RWPE2 (cell line): ENCODE measurements around the gene YY1.

Experiments
- ATAC-seq: fragments of 200-7000 bp; cut with Tn5 transposase; 3 replicates; pipeline ENCODE4 v1.9.1; 2021; ENCODE audit warnings: low read depth
- DNase-seq: peaks from one replicate; pipeline ENCODE4 v3.0.0-alpha.2; 2020; ENCODE audit warnings: low spot score
- H3K27ac ChIP-seq: fragments of 450-650 bp; 2 replicates; pipeline ENCODE4 v1.5.1; 2017; ENCODE audit warnings: mild to moderate bottlenecking; ENCODE audit not compliant: poor library complexity, severe bottlenecking
- H3K27me3 ChIP-seq: fragments of 250-450 bp; sonication (Bioruptor Pico); 2 replicates; pipeline ENCODE4 v1.5.1; 2021; ENCODE audit warnings: mild to moderate bottlenecking, moderate library complexity; ENCODE audit not compliant: insufficient read depth, poor library complexity, severe bottlenecking
- H3K36me3 ChIP-seq: fragments of 250-450 bp; sonication (Bioruptor Pico); 2 replicates; pipeline ENCODE4 v1.5.1; 2020; ENCODE audit warnings: low read depth, mild to moderate bottlenecking, moderate library complexity
- H3K4me1 ChIP-seq: fragments of 250-450 bp; sonication (Bioruptor Pico); 2 replicates; pipeline ENCODE4 v1.5.1; 2021; ENCODE audit warnings: mild to moderate bottlenecking, moderate library complexity; ENCODE audit not compliant: insufficient read depth, poor library complexity, severe bottlenecking
- H3K4me3 ChIP-seq: fragments of 250-450 bp; sonication (Bioruptor Pico); 2 replicates; pipeline ENCODE4 v1.5.1; 2021; ENCODE audit warnings: mild to moderate bottlenecking, moderate library complexity; ENCODE audit not compliant: severe bottlenecking
- H3K9me3 ChIP-seq: fragments of 250-450 bp; sonication (Bioruptor Pico); 2 replicates; pipeline ENCODE4 v1.5.1; 2021; ENCODE audit warnings: mild to moderate bottlenecking, moderate library complexity; ENCODE audit not compliant: severe bottlenecking
- TF ChIP-seq, protein P1 (sequence below): fragments of 450-650 bp; IDR thresholded peaks from one replicate; pipeline ENCODE4 v1.5.1; 2017; ENCODE audit warnings: mild to moderate bottlenecking, moderate library complexity; ENCODE audit not compliant: poor library complexity, severe bottlenecking

Gene YY1

DNA sequence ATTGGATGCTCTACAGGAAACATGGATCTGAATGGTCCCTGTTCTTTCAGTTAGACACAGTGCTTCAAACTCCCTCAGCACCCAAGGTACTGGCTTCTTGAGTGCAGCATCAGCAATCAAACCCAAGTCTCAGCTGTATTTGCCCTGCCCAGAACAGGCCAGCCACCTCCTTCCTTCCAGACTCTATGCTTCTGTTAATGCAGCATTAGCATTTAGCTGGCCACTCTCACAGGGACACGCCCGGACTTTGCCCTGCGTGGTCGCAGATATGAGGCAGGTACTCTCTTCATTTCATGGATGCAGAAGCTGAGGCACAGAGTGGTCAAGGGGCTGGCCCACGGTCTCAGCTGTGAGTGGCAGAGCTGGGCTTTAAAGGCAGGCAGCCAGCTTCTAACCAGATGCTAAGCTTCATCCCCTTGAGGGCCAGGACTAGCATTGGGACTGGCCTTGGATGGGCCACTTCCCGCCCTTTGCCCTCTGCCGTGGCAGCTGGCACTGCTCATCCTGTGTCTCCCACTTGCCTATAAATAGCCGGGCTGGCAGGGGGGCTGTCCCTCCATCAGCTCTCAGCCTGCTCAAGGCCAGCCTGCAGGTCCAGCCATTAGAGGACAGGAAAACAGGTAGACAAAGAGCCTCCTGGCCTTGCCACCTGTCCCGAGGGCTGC, 82.7 kb downstream of the YY1 start:
- DNase-seq, result no peak
- Histone ChIP-seq H3K4me3 (no peak overlapping the region), H3K27me3 (no peaks in the 10 kb centered on the region), H3K27ac (no peak overlapping the region), H3K9me3 (no peaks in the 10 kb centered on the region), H3K36me3 (no peaks in the 10 kb centered on the region), H3K4me1 (peaks cover 4% of the 10 kb centered on the region)
- TF ChIP-seq, protein P1, sequence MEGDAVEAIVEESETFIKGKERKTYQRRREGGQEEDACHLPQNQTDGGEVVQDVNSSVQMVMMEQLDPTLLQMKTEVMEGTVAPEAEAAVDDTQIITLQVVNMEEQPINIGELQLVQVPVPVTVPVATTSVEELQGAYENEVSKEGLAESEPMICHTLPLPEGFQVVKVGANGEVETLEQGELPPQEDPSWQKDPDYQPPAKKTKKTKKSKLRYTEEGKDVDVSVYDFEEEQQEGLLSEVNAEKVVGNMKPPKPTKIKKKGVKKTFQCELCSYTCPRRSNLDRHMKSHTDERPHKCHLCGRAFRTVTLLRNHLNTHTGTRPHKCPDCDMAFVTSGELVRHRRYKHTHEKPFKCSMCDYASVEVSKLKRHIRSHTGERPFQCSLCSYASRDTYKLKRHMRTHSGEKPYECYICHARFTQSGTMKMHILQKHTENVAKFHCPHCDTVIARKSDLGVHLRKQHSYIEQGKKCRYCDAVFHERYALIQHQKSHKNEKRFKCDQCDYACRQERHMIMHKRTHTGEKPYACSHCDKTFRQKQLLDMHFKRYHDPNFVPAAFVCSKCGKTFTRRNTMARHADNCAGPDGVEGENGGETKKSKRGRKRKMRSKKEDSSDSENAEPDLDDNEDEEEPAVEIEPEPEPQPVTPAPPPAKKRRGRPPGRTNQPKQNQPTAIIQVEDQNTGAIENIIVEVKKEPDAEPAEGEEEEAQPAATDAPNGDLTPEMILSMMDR, result no peak
- ATAC-seq, result no peak

DNA sequence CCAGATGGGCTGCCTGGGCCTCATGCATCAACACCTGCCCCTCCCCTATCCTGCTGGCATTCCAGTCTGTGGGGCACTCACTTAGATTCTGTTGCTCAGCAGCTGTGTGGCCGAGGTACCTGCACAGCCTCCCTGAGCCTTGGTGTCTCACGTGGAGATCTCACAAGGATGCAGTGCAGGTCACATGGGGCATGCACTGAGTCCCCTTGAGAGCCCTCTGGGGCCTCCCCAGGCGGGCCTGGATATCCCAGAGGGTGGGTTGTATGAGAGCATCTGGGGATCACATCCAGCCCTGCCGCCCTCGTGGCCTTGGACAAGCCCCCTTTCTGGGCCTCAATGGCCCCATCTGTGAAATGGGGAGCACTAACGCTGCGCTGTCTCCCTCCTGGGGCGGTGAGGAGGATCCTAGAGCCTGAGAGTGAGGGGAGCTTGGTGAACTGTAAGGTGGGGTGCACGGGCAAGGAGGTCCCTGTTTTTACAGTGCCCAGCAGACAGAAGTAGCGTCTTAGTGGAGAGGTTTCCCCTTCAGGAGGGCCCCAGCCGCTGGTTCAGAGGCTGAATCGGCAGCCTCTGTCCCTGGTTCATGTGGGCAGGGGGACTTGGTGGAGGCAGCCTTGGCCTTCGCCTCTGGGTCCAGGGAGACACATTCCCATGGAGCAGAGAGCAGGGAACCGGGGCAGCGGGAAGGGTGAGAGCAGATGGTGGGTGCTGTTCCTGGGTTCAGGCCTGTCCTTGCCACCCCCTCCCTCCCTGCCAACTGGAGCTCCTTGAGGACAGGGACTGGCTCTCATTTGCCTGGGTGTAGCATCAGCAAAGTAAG, 83.4 kb downstream of the YY1 start:
- peak; percentile 3; the same call in 1 of the 3 replicates for ATAC-seq
- Histone ChIP-seq H3K27me3 (no peaks in the 10 kb centered on the region), H3K36me3 (no peaks in the 10 kb centered on the region), H3K4me1 (peaks cover 4% of the 10 kb centered on the region), H3K4me3 (no peak overlapping the region), H3K9me3 (no peaks in the 10 kb centered on the region), H3K27ac (no peak overlapping the region)
- DNase-seq, result no peak
- TF ChIP-seq, protein P1, result no peak

DNA sequence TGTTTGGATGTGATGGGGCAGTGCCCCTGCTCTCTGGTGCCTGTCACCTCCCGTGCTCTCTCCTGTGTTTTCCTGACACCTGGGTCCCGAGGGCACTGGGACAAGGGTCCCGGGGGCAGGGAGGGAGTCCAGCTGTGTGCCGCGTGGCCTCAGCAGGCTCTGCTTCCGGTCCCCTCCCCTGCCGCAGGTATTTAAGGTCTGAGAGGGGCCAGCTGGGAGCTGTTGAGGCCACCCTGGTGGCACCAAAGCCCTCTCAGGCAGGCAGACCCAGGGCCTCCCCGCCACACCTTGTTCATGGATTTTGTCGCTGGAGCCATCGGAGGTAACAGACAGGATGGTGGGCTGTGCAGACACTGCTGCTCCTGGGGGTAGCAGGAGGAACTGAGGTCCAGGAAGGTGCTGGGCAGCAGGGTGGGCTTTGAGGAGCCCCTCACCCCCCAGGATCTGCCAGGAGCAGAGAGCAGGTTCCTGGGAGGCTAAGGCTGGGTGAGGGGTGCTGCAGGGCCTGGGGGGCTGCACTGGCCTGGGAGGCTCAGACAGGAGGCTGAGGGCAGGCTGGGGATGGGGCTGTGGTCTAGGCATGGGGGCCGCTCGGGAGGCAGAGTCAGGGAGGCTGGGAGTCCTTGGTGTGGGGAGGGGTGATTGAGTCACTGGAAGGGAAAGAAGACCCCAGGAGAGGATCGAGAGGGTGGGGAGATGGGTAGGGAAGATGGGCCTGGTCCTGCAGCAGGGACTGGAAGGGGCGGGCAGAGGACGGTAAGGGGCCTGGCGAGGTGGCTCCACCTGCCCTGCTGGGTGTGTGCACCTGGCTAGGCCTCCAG, 84.4 kb downstream of the YY1 start, which contains the start of gene SLC25A47:
Gene SLC25A47 (plus strand): TSS at position 219 of the 821 bp plus-strand sequence. CDS start 76 bp downstream, at position 295.
- no peaks in the 10 kb centered on the region for H3K27me3 ChIP-seq
- H3K4me3 ChIP-seq, result no peak within 1 kb of the TSS
- no peak for ATAC-seq
- TF ChIP-seq, protein P1, result no peak
- no peak for DNase-seq
- H3K9me3 ChIP-seq, result no peaks in the 10 kb centered on the region
- no peaks in the 10 kb centered on the region for H3K36me3 ChIP-seq
- no peak within 1 kb of the TSS for H3K27ac ChIP-seq
- H3K4me1 ChIP-seq, result peaks cover 4% of the 10 kb centered on the region

DNA sequence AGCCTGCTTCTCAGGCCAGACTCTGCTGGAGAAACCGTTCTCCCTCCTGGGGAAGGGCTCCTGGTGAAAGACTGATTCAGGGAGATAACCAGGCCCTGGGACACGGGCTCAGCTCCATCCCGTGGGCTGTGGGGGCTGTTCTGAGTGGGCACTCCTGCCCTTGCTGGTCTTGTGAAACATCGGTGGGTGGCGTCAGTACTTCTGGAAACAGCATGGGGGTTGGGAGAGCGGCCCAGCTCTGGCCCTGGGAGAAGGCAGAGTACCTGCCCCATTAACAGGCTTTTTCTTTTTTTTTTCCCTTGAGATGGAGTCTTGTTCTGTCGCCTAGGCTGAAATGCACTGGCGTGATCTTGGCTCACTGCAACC, 85.0 kb downstream of the YY1 start:
- no peaks in the 10 kb centered on the region for H3K36me3 ChIP-seq
- DNase-seq, result no peak

More for the DNA sequence above, 85.0 kb downstream of the YY1 start:
- ATAC-seq, result no peak
- peaks cover 4% of the 10 kb centered on the region for H3K4me1 ChIP-seq
- no peaks in the 10 kb centered on the region for H3K27me3 ChIP-seq
- no peak overlapping the region for H3K27ac ChIP-seq
- TF ChIP-seq, protein P1, result no peak
- H3K4me3 ChIP-seq, result no peak overlapping the region
- H3K9me3 ChIP-seq, result no peaks in the 10 kb centered on the region
